Neuronal stem cell (in vitro differentiated cells): ENCODE results near the gene UGCG.

ENCODE experiments used
- DNase-seq: peaks from one replicate; pipeline ENCODE4 v3.0.0-alpha.2; 2013; ENCODE audit warnings: low spot score
- H2AFZ ChIP-seq: one replicate; pipeline ENCODE4 v1.6.1; 2013; ENCODE audit warnings: mild to moderate bottlenecking, low read length, inconsistent platforms
- H2AK5ac ChIP-seq: 2 replicates; pipeline ENCODE4 v1.6.1; 2013; ENCODE audit warnings: low read depth, mild to moderate bottlenecking, inconsistent platforms, low read length, moderate library complexity, mixed read lengths
- H2BK120ac ChIP-seq: 2 replicates; pipeline ENCODE4 v1.6.1; 2013; ENCODE audit warnings: low read depth, mild to moderate bottlenecking, inconsistent platforms, low read length, moderate library complexity, mixed read lengths
- H2BK12ac ChIP-seq: one replicate; pipeline ENCODE4 v1.6.1; 2013; ENCODE audit warnings: low read length, inconsistent platforms
- H2BK15ac ChIP-seq: 2 replicates; pipeline ENCODE4 v1.6.1; 2013; ENCODE audit warnings: mild to moderate bottlenecking, low read length, inconsistent platforms, mixed read lengths
- H2BK5ac ChIP-seq: one replicate; pipeline ENCODE4 v1.6.1; 2013; ENCODE audit warnings: inconsistent platforms, mild to moderate bottlenecking, low read length, moderate library complexity
- H3K14ac ChIP-seq: one replicate; pipeline ENCODE4 v1.6.1; 2013; ENCODE audit warnings: low read length, inconsistent platforms
- H3K18ac ChIP-seq: 2 replicates; pipeline ENCODE4 v1.6.1; 2013; ENCODE audit warnings: low read length, inconsistent platforms
- H3K23ac ChIP-seq: 2 replicates; pipeline ENCODE4 v1.6.1; 2013; ENCODE audit warnings: low read depth, mild to moderate bottlenecking, mixed read lengths, low read length, inconsistent platforms; ENCODE audit not compliant: poor library complexity
- H3K27ac ChIP-seq: replicated peaks from 3 replicates; pipeline ENCODE4 v1.5.1; 2013; ENCODE audit warnings: low read length, inconsistent platforms
- H3K27me3 ChIP-seq, 3 experiments: 2 replicates each; pipeline ENCODE4 v1.6.1; 2013; ENCODE audit warnings: low read length in 3 of 3, mild to moderate bottlenecking in 2 of 3, inconsistent platforms in 1 of 3, low read depth in 1 of 3, mixed read lengths in 1 of 3, moderate library complexity in 1 of 3; ENCODE audit not compliant: control insufficient read depth in 3 of 3, insufficient read depth in 3 of 3
- H3K36me3 ChIP-seq, 2 donors: replicated peaks in 1 of 2; 2 replicates each; pipeline ENCODE4 v1.6.1; 2013; ENCODE audit warnings: low read length in 2 of 2; ENCODE audit not compliant: control insufficient read depth in 2 of 2, insufficient read depth in 2 of 2
- H3K4ac ChIP-seq: 2 replicates; pipeline ENCODE4 v1.6.1; 2013; ENCODE audit warnings: inconsistent platforms, mild to moderate bottlenecking, low read length, moderate library complexity
- H3K4me1 ChIP-seq, 2 donors: 1 replicate in 1 of 2; 2 replicates in 1 of 2; pipeline ENCODE4 v1.6.1; 2013; ENCODE audit warnings: low read length in 2 of 2, low read depth in 1 of 2; ENCODE audit not compliant: control insufficient read depth in 2 of 2, insufficient read depth in 1 of 2
- H3K4me2 ChIP-seq: one replicate; pipeline ENCODE4 v1.6.1; 2013; ENCODE audit warnings: mild to moderate bottlenecking, low read length, inconsistent platforms; ENCODE audit not compliant: insufficient read depth, poor library complexity, severe bottlenecking
- H3K4me3 ChIP-seq, 2 donors: 2 replicates each; pipeline ENCODE4 v1.5.1; 2013; ENCODE audit warnings: low read length in 2 of 2, mild to moderate bottlenecking in 2 of 2, inconsistent platforms in 1 of 2, moderate library complexity in 1 of 2
- H3K79me1 ChIP-seq: one replicate; pipeline ENCODE4 v1.6.1; 2013; ENCODE audit warnings: low read depth, mild to moderate bottlenecking, inconsistent platforms, low read length, moderate library complexity
- H3K9ac ChIP-seq: one replicate; pipeline ENCODE4 v1.6.1; 2013; ENCODE audit warnings: mild to moderate bottlenecking, low read depth, low read length, inconsistent platforms; ENCODE audit not compliant: poor library complexity
- H3K9me3 ChIP-seq, 2 donors: replicated peaks in 1 of 2; 2 replicates each; pipeline versions ENCODE3 to v1.6.1; 2013; ENCODE audit warnings: low read length in 2 of 2, mild to moderate bottlenecking in 2 of 2, inconsistent platforms in 1 of 2, low read depth in 1 of 2, mixed read lengths in 1 of 2, moderate library complexity in 1 of 2; ENCODE audit not compliant: control insufficient read depth in 2 of 2, insufficient read depth in 1 of 2
- H4K8ac ChIP-seq: one replicate; pipeline ENCODE4 v1.6.1; 2013; ENCODE audit warnings: low read depth, mild to moderate bottlenecking, inconsistent platforms, low read length, moderate library complexity
- H4K91ac ChIP-seq: one replicate; pipeline ENCODE4 v1.6.1; 2013; ENCODE audit warnings: low read length, low read depth, mild to moderate bottlenecking, inconsistent platforms; ENCODE audit not compliant: poor library complexity
- WGBS, 2 donors: extraction: QIAGEN DNeasy Blood & Tissue Kit; methylation state at CpG; one replicate each; pipeline ENCODE4 v1.1.7; 2013; ENCODE audit warnings: missing lambda C conversion rate in 2 of 2, mixed read lengths in 1 of 2; ENCODE audit not compliant: insufficient read length in 2 of 2, insufficient replicate concordance in 1 of 2; ENCODE audit errors: extremely low coverage in 2 of 2; 5-methylcytosine and 5-hydroxymethylcytosine counted together

The UGCG gene

GRCh38 chr9:111910428-111910827, 13.8 kb downstream of the UGCG start:
- Histone ChIP-seq H2BK15ac (no peak overlapping the region), H3K23ac (no peak overlapping the region), H3K9ac (no peak overlapping the region), H3K9me3 (peaks cover 0 to 4% of the 10 kb centered on the region in 2 donors), H4K91ac (no peak overlapping the region), H3K79me1 (no peaks in the 10 kb centered on the region), H2AK5ac (no peak overlapping the region), H3K27ac (no peak overlapping the region), H3K4me2 (no peak overlapping the region), H3K27me3 (no peaks in the 10 kb centered on the region), H2AFZ (no peak overlapping the region), H3K18ac (no peak overlapping the region), H4K8ac (no peak overlapping the region), H3K4ac (no peak overlapping the region), H3K36me3 (peaks cover 0 to 9% of the 10 kb centered on the region in 2 donors), H2BK12ac (no peak overlapping the region), H3K4me1 (no peaks in the 10 kb centered on the region), H3K4me3 (no peak overlapping the region), H3K14ac (no peak overlapping the region), H2BK120ac (no peak overlapping the region), H2BK5ac (no peak overlapping the region)
- no CpG with 5 or more reads among the region's 6 CpGs for WGBS, 2 donors
- DNase-seq = no peak

- no CpG with 5 or more reads among the region's 6 CpGs for WGBS, 2 donors
- Histone ChIP-seq H3K9ac (no peak overlapping the region), H3K9me3 (no peaks in the 10 kb centered on the region), H2BK5ac (no peak overlapping the region), H3K27me3 (no peaks in the 10 kb centered on the region), H3K4me2 (no peak overlapping the region), H3K4me3 (no peak overlapping the region), H4K8ac (no peak overlapping the region), H2AFZ (no peak overlapping the region), H3K4me1 (no peaks in the 10 kb centered on the region), H3K18ac (no peak overlapping the region), H3K27ac (no peak overlapping the region), H3K36me3 (peaks cover 0 to 35% of the 10 kb centered on the region in 2 donors), H2BK12ac (no peak overlapping the region), H2BK15ac (no peak overlapping the region), H2AK5ac (no peak overlapping the region), H2BK120ac (no peak overlapping the region), H4K91ac (no peak overlapping the region), H3K4ac (no peak overlapping the region), H3K79me1 (no peaks in the 10 kb centered on the region), H3K23ac (no peak overlapping the region), H3K14ac (no peak overlapping the region)
- no peak for DNase-seq
Measured at GRCh38 chr9:111913159-111913558, 16.5 kb downstream of the UGCG start.

- no peak overlapping the region for H2BK120ac ChIP-seq
- peaks cover 0 to 46% of the 10 kb centered on the region in 2 donors for H3K36me3 ChIP-seq
- no peaks in the 10 kb centered on the region for H3K4me1 ChIP-seq
- H2BK12ac ChIP-seq = no peak overlapping the region
- DNase-seq = no peak
- H3K79me1 ChIP-seq = no peaks in the 10 kb centered on the region
- no peak overlapping the region for H2BK5ac ChIP-seq
- no peaks in the 10 kb centered on the region for H3K9me3 ChIP-seq
- no peak overlapping the region for H3K9ac ChIP-seq
- H3K4ac ChIP-seq = no peak overlapping the region
- no peaks in the 10 kb centered on the region for H3K27me3 ChIP-seq
- H3K4me3 ChIP-seq = no peak overlapping the region
- H3K27ac ChIP-seq = no peak overlapping the region
- H3K14ac ChIP-seq = no peak overlapping the region
- no peak overlapping the region for H3K4me2 ChIP-seq
- H2AK5ac ChIP-seq = no peak overlapping the region
- no CpG with 5 or more reads among the region's 4 CpGs for WGBS, 2 donors
- no peak overlapping the region for H4K91ac ChIP-seq
- H3K18ac ChIP-seq = no peak overlapping the region
- H3K23ac ChIP-seq = no peak overlapping the region
- H2BK15ac ChIP-seq = no peak overlapping the region
- no peak overlapping the region for H2AFZ ChIP-seq
- no peak overlapping the region for H4K8ac ChIP-seq
Measured at GRCh38 chr9:111914749-111915424, 18.3 kb downstream of the UGCG start.

GRCh38 chr9:111915425-111915758, 18.8 kb downstream of the UGCG start:
- H2BK15ac ChIP-seq = no peak overlapping the region
- H3K79me1 ChIP-seq = no peaks in the 10 kb centered on the region
- DNase-seq = no peak
- no peak overlapping the region for H3K4me3 ChIP-seq
- H3K18ac ChIP-seq = no peak overlapping the region
- no peak overlapping the region for H3K4ac ChIP-seq
- WGBS, 2 donors = no CpG with 5 or more reads among the region's 3 CpGs
- no peak overlapping the region for H3K27ac ChIP-seq
- H2BK12ac ChIP-seq = no peak overlapping the region
- no peak overlapping the region for H2BK5ac ChIP-seq
- no peaks in the 10 kb centered on the region for H3K27me3 ChIP-seq
- no peak overlapping the region for H4K91ac ChIP-seq
- no peak overlapping the region for H3K14ac ChIP-seq
- peaks cover 0 to 49% of the 10 kb centered on the region in 2 donors for H3K36me3 ChIP-seq
- no peak overlapping the region for H4K8ac ChIP-seq
- no peak overlapping the region for H3K23ac ChIP-seq
- H3K4me2 ChIP-seq = no peak overlapping the region
- no peak overlapping the region for H2AFZ ChIP-seq
- no peak overlapping the region for H2AK5ac ChIP-seq
- H3K4me1 ChIP-seq = no peaks in the 10 kb centered on the region
- H2BK120ac ChIP-seq = no peak overlapping the region
- H3K9me3 ChIP-seq = no peaks in the 10 kb centered on the region
- no peak overlapping the region for H3K9ac ChIP-seq
